HepG2 (cell line): Measurements from ENCODE around the gene CPXM2. TPM values are rescaled to one million over a fixed set of nuclear protein-coding genes. Genes with fewer than 3 reads are reported as not detected.

Experiments
- ATAC-seq: fragments of 200-7000 bp; cut with Tn5 transposase; 3 replicates; pipeline ENCODE4 v1.9.1; 2020; ENCODE audit warnings: mild to moderate bottlenecking, moderate library complexity
- BruUV-seq: library from RNA; stranded (reverse); fragments of 400-500 nt; replicated peaks from 2 replicates; lab custom pipeline; 2021; lab: Mats Ljungman, UMichigan
- CTCF ChIA-PET: fragments of 300-600 bp; formaldehyde crosslinking; extraction: SDS; loops from one replicate; lab custom pipeline; 2021; ENCODE audit warnings: low total read pairs, inconsistent platforms, low intra/inter-chr PET ratio; lab: Yijun Ruan, JAX
- POLR2A ChIA-PET: fragments of 350-600 bp; sonication (Branson Sonifier 250); formaldehyde crosslinking; loops from one replicate; lab custom pipeline; 2020; ENCODE audit warnings: antibody characterized with exemption, inconsistent platforms; lab: Yijun Ruan, JAX
- DNase-seq: peaks from one replicate; pipeline ENCODE4 v3.0.0-alpha.2; 2015; ENCODE audit warnings: low spot score
- FAIRE-seq: peaks from 3 replicates; lab custom pipeline; 2011; peaks lifted over from hg19 to GRCh38; lab: Jason Lieb, UNC
- H2AFZ ChIP-seq: one replicate; pipeline ENCODE4 v1.6.1; 2011; ENCODE audit warnings: low read length, inconsistent platforms
- H3K27ac ChIP-seq: fragments of 300-600 bp; 3 replicates; pipeline ENCODE4 v1.8.0; 2011; ENCODE audit warnings: mixed run types, mild to moderate bottlenecking, mixed read lengths, low read length, inconsistent platforms; ENCODE audit not compliant: insufficient read depth; ENCODE audit errors: extremely low read length
- H3K27me3 ChIP-seq, 2 experiments: fragments of 200-600 bp in 1 of 2; 2 replicates in 1 of 2; 3 replicates in 1 of 2; pipeline versions ENCODE4 v1.6.0 to v1.8.0; 2011; ENCODE audit warnings: low read length in 2 of 2, mild to moderate bottlenecking in 2 of 2, moderate library complexity in 2 of 2, inconsistent platforms in 1 of 2; ENCODE audit not compliant: insufficient read depth in 2 of 2, control insufficient read depth in 1 of 2
- H3K36me3 ChIP-seq, 2 experiments: fragments of 200-600 bp in 1 of 2; replicated peaks in 1 of 2; 2 replicates in 1 of 2; 3 replicates in 1 of 2; pipeline versions ENCODE4 v1.5.1 to v1.8.0; 2011; ENCODE audit warnings: low read length in 2 of 2, inconsistent platforms in 1 of 2; ENCODE audit not compliant: insufficient read depth in 2 of 2, control insufficient read depth in 1 of 2
- H3K4me1 ChIP-seq: 2 replicates; pipeline ENCODE4 v1.5.1; 2012; ENCODE audit warnings: low read length, inconsistent platforms; ENCODE audit not compliant: insufficient read depth
- H3K4me2 ChIP-seq: 2 replicates; pipeline ENCODE4 v1.6.0; 2011; ENCODE audit warnings: low read depth, low read length, inconsistent platforms
- H3K4me3 ChIP-seq, 3 experiments: fragments of 200-600 bp in 1 of 3; sonication (generic), shearing (Covaris generic) in 1 of 3; replicated peaks in 1 of 3; 2 replicates each; pipeline ENCODE4 v1.5.1; 2011 to 2016; ENCODE audit warnings: low read length in 3 of 3, inconsistent platforms in 2 of 3, low read depth in 2 of 3, mild to moderate bottlenecking in 2 of 3, control low read depth in 1 of 3, mixed read lengths in 1 of 3; ENCODE audit not compliant: insufficient read depth in 1 of 3
- H3K79me2 ChIP-seq: one replicate; pipeline ENCODE4 v1.6.1; 2011; ENCODE audit warnings: low read length, inconsistent platforms; ENCODE audit not compliant: insufficient read depth
- H3K9ac ChIP-seq: 2 replicates; pipeline ENCODE4 v1.6.0; 2011; ENCODE audit warnings: mild to moderate bottlenecking, low read depth, low read length, inconsistent platforms; ENCODE audit not compliant: insufficient read depth
- H3K9me3 ChIP-seq: 2 replicates; pipeline ENCODE4 v1.5.1; 2012; ENCODE audit warnings: mild to moderate bottlenecking, low read length
- H4K20me1 ChIP-seq: 2 replicates; pipeline ENCODE4 v1.6.0; 2011; ENCODE audit warnings: inconsistent platforms, mild to moderate bottlenecking, low read length, moderate library complexity; ENCODE audit not compliant: insufficient read depth
- HOXA5 ChIP-seq: sonication (generic); formaldehyde crosslinking; IDR thresholded peaks from 2 replicates; pipeline ENCODE4 v1.4.0; 2020; ENCODE audit warnings: missing genetic modification reagents
- ZMYM2 ChIP-seq: sonication (generic); formaldehyde crosslinking; IDR thresholded peaks from 2 replicates; pipeline ENCODE4 v1.8.0; 2022; ENCODE audit warnings: mild to moderate bottlenecking, missing genetic modification reagents
- ZNF773 ChIP-seq: sonication (generic); formaldehyde crosslinking; IDR thresholded peaks from 2 replicates; pipeline ENCODE4 v1.4.0; 2020; ENCODE audit warnings: missing genetic modification reagents, borderline replicate concordance
- WGBS: methylation state at CpG from one replicate; pipeline ENCODE4 v1.1.6; 2017; ENCODE audit warnings: low lambda C conversion rate; 5-methylcytosine and 5-hydroxymethylcytosine counted together
- in situ Hi-C: cut with HindIII; loops from 2 replicates; pipeline ENCODE4 v1.10.0; 2017; ENCODE audit warnings: low pct_unique_long_range_greater_than_20kb; ENCODE audit not compliant: extremely low pct_ligation_motif_present
- intact Hi-C: fragments of 100-400 bp; cut with micrococcal nuclease; formaldehyde crosslinking; loops from one replicate; pipeline ENCODE4 v1.10.0; 2022; ENCODE audit not compliant: unreplicated experiment
- polyA plus RNA-seq, 8 experiments: library from polyadenylated mRNA; depleted of rRNA in 3 of 8; stranded (reverse) in 7 of 8; unstranded in 1 of 8; fragments of >200 nt; fragmentation: Illumina TruSeq in 4 of 8; extraction: Trizol in 4 of 8; gene quantifications; 2 replicates each; pipeline versions ENCODE4 v1.2.1 to v1.2.3, GENCODE V29; 2011 to 2016; ENCODE audit warnings: low read depth in 4 of 8, missing spikeins in 1 of 8, mixed read lengths in 1 of 8; ENCODE audit not compliant: insufficient read depth in 1 of 8
- total RNA-seq, 5 experiments: library from RNA; depleted of rRNA; stranded (reverse); fragments of >200 nt; fragmentation: Illumina TruSeq; extraction: Trizol; gene quantifications; 2 replicates each; pipeline ENCODE4 v1.2.3, GENCODE V29; 2016; ENCODE audit warnings: low read depth in 1 of 5
- TF ChIP-seq, protein P1 (sequence below): sonication (generic); formaldehyde crosslinking; IDR thresholded peaks from 2 replicates; pipeline ENCODE4 v1.5.0; 2020; ENCODE audit warnings: mild to moderate bottlenecking, low read depth, missing genetic modification reagents, borderline replicate concordance

CPXM2 gene
- total and polyA plus RNA-seq, 2 of the 13 experiments (the other 11 are each of a cell fraction or from before 2014, with no cell fraction given) = 0.03 TPM; not detected in 1

DNA sequence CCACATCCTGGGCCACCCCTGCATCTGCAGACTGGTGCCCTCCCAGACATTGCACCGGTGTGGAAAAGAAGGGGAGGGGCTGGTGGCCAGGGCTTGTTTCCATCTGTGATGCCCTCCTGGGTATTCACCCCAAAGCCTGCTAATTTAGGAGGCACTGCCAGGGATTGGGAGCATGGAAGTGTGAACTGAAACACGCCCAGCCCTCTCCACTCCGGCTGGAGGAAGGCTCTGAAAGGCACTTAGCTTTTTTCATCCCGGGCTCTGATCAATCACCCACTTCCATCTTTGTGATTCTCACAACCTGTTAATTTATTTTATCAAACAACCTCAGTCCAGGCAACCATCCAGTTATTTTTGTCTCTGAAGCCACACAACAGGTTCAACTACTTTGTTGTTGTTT lies 20.9 kb upstream of the CPXM2 start:
- no peaks in the 10 kb centered on the region for H4K20me1 ChIP-seq
- H3K9ac ChIP-seq = no peak overlapping the region
- DNase-seq = no peak
- in situ Hi-C loops = no loop called here
- no peak overlapping the region for H3K4me3 ChIP-seq
- H3K27ac ChIP-seq = no peak overlapping the region
- no peaks in the 10 kb centered on the region for H3K36me3 ChIP-seq
- H3K9me3 ChIP-seq = no peaks in the 10 kb centered on the region
- FAIRE-seq = no peak
- no peak overlapping the region for H2AFZ ChIP-seq
- ChIA-PET CTCF (no interaction called here), POLR2A (no interaction called here)
- H3K4me2 ChIP-seq = no peak overlapping the region
- peaks cover 2 to 53% of the 10 kb centered on the region in 2 experiments; a peak in 3 of 5 replicates for H3K27me3 ChIP-seq
- no peaks in the 10 kb centered on the region for H3K79me2 ChIP-seq
- no peaks in the 10 kb centered on the region for H3K4me1 ChIP-seq
- intact Hi-C loops = no loop called here
- WGBS = 7% methylated on average over 4 of the region's 4 CpGs
- no peak for ATAC-seq
- TF ChIP-seq ZNF773 (no peak), ZMYM2 (CRISPR knock-in tag) (no peak)
- BruUV-seq = no TSS peak

DNA sequence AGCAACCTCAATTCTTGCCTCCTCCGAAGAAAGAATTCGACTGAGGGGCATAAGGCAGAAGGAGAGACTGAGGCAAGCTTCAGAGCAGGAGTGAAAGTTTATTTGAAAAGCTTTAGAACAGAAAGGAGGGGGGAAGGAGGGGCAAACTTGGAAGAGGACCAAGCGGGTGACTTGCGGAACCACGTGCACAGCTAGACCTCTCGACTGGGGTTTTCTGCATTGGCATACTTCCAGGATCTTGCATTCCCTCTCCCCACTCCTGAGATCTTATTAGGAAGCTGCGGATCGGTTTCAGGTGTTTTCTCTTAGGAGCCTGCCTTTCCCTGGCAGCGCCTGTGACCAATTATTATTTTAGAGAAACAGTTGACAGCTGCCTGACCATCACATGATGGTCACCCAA lies 20.3 kb upstream of the CPXM2 start:
- intact Hi-C loops = no loop called here
- H3K4me1 ChIP-seq = no peaks in the 10 kb centered on the region
- H4K20me1 ChIP-seq = no peaks in the 10 kb centered on the region
- ChIA-PET CTCF (no interaction called here), POLR2A (no interaction called here)
- ATAC-seq = no peak
- no peak overlapping the region for H3K27ac ChIP-seq
- DNase-seq = no peak
- no peaks in the 10 kb centered on the region for H3K36me3 ChIP-seq
- no peak overlapping the region for H3K4me3 ChIP-seq
- H3K79me2 ChIP-seq = no peaks in the 10 kb centered on the region
- FAIRE-seq = no peak
- BruUV-seq = no TSS peak
- WGBS = 21% methylated on average over 9 of the region's 9 CpGs
- no peaks in the 10 kb centered on the region for H3K9me3 ChIP-seq
- H3K4me2 ChIP-seq = no peak overlapping the region
- in situ Hi-C loops = no loop called here
- TF ChIP-seq, protein P1, sequence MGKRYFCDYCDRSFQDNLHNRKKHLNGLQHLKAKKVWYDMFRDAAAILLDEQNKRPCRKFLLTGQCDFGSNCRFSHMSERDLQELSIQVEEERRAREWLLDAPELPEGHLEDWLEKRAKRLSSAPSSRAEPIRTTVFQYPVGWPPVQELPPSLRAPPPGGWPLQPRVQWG (CRISPR knock-in tag) = no peak
- no peak for TF ChIP-seq HOXA5
- no peak overlapping the region for H3K9ac ChIP-seq
- peaks cover 2 to 55% of the 10 kb centered on the region in 2 experiments; a peak in 3 of 5 replicates for H3K27me3 ChIP-seq
- H2AFZ ChIP-seq = no peak overlapping the region
